A549 (cell line): ENCODE measurements around the gene BAHCC1. TPM values are rescaled to one million over a fixed set of nuclear protein-coding genes. Genes with fewer than 3 reads are reported as not detected.

Experiments
- ATAC-seq, 2 experiments: fragments of 200-7000 bp in 1 of 2; fragments of >200 bp in 1 of 2; cut with Nextera tagmentation in 1 of 2; cut with Tn5 transposase in 1 of 2; 3 replicates each; pipeline versions ENCODE4 v1.8.0 to v1.9.1; 2018 to 2020; ENCODE audit warnings: mild to moderate bottlenecking in 1 of 2, moderate library complexity in 1 of 2
- CTCF ChIA-PET: fragments of 300-600 bp; sonication (Branson Sonifier 250); formaldehyde crosslinking; extraction: SDS; loops from one replicate; lab custom pipeline; 2021; ENCODE audit warnings: antibody characterized with exemption, inconsistent platforms; lab: Yijun Ruan, JAX
- POLR2A ChIA-PET: fragments of 350-600 bp; formaldehyde crosslinking; extraction: SDS; loops from one replicate; lab custom pipeline; 2021; ENCODE audit warnings: antibody characterized with exemption, inconsistent platforms; lab: Yijun Ruan, JAX
- DNase-seq, 2 experiments: peaks; one replicate each; pipeline versions ENCODE4 v3.0.0 to v3.0.0-alpha.2; 2011 to 2016; ENCODE audit warnings: low read depth in 1 of 2, low spot score in 1 of 2
- FAIRE-seq: peaks from 2 replicates; lab custom pipeline; 2011; peaks lifted over from hg19 to GRCh38; lab: Jason Lieb, UNC
- H3K27ac ChIP-seq, 2 experiments: fragments of >200 bp; sonication (Bioruptor Twin); formaldehyde crosslinking; 3 replicates each; pipeline ENCODE4 v1.5.1; 2016 to 2017
- H3K4me1 ChIP-seq: fragments of >200 bp; sonication (Bioruptor Twin); formaldehyde crosslinking; 3 replicates; pipeline ENCODE4 v1.6.1; 2016
- H3K4me2 ChIP-seq: fragments of >200 bp; sonication (Bioruptor Twin); formaldehyde crosslinking; 3 replicates; pipeline ENCODE4 v1.6.1; 2016
- H3K4me3 ChIP-seq: fragments of >200 bp; sonication (Bioruptor Twin); formaldehyde crosslinking; 3 replicates; pipeline ENCODE4 v1.5.1; 2016
- H3K9me3 ChIP-seq: fragments of >200 bp; sonication (Bioruptor Twin); formaldehyde crosslinking; 3 replicates; pipeline ENCODE4 v1.6.1; 2016
- CEBPB ChIP-seq, 2 experiments: fragments of >200 bp in 1 of 2; sonication (Bioruptor Twin) in 1 of 2; formaldehyde crosslinking in 1 of 2; IDR thresholded peaks; 2 replicates each; pipeline ENCODE4 v1.6.1; 2012 to 2016
- CHD2 ChIP-seq: fragments of 150-350 bp; IDR thresholded peaks from 2 replicates; pipeline ENCODE4 v1.6.1; 2014; ENCODE audit warnings: low read length; ENCODE audit not compliant: partially characterized antibody
- CHD4 ChIP-seq: fragments of 200-600 bp; sonication (generic); IDR thresholded peaks from 2 replicates; pipeline ENCODE4 v1.6.1; 2016; ENCODE audit warnings: antibody characterized with exemption, mild to moderate bottlenecking, borderline replicate concordance
- EP300 ChIP-seq, 2 experiments: fragments of >200 bp; sonication (Bioruptor Twin); formaldehyde crosslinking; IDR thresholded peaks; 2 replicates in 1 of 2; 3 replicates in 1 of 2; pipeline ENCODE4 v1.6.1; 2016 to 2017
- FOXS1 ChIP-seq: fragments of 250-450 bp; sonication (Bioruptor Pico); IDR thresholded peaks from 2 replicates; pipeline ENCODE4 v1.5.0; 2020; ENCODE audit warnings: mild to moderate bottlenecking, moderate library complexity
- HEYL ChIP-seq: fragments of 250-450 bp; sonication (Bioruptor Pico); IDR thresholded peaks from 2 replicates; pipeline ENCODE4 v1.8.0; 2021; ENCODE audit warnings: mild to moderate bottlenecking, moderate library complexity
- MAFK ChIP-seq: fragments of 450-650 bp; IDR thresholded peaks from 2 replicates; pipeline ENCODE4 v1.6.1; 2014; ENCODE audit not compliant: partially characterized antibody
- WGBS: methylation state at CpG from one replicate; pipeline ENCODE4 v1.1.6; 2017; ENCODE audit errors: missing lambda C conversion rate; 5-methylcytosine and 5-hydroxymethylcytosine counted together
- polyA plus RNA-seq, 4 experiments: library from polyadenylated mRNA; depleted of rRNA in 3 of 4; stranded (reverse); fragments of >200 nt; fragmentation: RNase III in 1 of 4; extraction: RNeasy Plus Mini Kit Qiagen cat#74134 plus additional on column Dnase treatment in 1 of 4; gene quantifications; 2 replicates in 3 of 4; 3 replicates in 1 of 4; pipeline ENCODE4 v1.2.3, GENCODE V29; 2011 to 2017
- TF ChIP-seq, protein P1 (sequence below): IDR thresholded peaks from 2 replicates; pipeline ENCODE4 v1.6.1; 2012; ENCODE audit warnings: low read depth, borderline replicate concordance
- TF ChIP-seq, protein P2 (sequence below): fragments of 450-650 bp; IDR thresholded peaks from 2 replicates; pipeline ENCODE4 v1.6.1; 2014; ENCODE audit warnings: antibody characterized with exemption
- TF ChIP-seq, protein P3 (sequence below): fragments of 200-600 bp; sonication (generic); IDR thresholded peaks from 2 replicates; pipeline ENCODE4 v1.6.1; 2016; ENCODE audit warnings: antibody characterized with exemption, mild to moderate bottlenecking, moderate library complexity

Gene BAHCC1
- polyA plus RNA-seq, 2 of the 4 experiments (the other 2 are of a cell fraction): 2.6 to 5.8 TPM

DNA sequence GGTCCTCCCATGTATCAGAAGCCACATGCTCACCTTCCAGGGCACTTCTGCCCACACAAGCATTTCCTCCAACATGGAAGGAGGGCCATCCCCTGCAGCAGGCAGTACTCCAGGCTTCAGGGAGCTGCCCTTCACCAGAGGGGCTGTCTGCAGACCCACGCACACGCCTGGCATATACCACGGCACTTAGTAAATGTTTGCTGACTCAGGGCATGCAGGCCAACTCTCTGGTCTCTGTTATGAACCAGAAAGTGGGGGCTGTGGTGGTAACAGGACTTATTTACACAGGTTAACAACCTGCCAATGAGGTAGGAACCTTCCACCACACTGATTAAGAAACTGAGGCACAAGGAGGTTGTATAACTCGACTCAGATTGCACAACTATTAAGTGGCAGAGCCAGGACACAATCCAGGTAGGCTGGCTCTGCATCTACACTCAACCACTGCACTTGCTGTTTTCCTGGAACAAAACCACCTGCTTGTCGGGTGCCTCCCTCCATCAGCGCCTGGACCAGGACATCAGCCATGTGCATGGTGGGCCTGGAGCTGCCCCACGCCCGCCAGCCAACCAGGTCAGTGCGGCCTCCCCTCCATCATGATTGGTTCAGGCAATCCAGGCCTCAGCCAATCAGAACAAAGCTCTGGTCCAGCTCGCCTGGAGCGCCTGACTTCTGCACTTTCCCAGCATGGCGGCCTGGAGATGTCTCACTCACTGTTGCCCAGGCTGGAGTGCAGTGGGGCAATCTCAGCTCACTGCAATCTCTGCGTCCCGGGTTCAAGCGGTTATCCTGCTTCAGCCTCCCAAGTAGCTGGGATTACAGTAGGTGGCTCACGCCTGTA lies 98.2 kb downstream of the BAHCC1 start:
- CTCF ChIA-PET: interaction anchor here (0.8 to 3.0 kb wide), 6 partner anchors 9 to 241 kb away, joined by 3 to 26 read pairs (median 4); partner anchors contain the start of gene SLC38A10
- FAIRE-seq (no peak), ATAC-seq (no peak)
- Histone ChIP-seq H3K4me3 (no peak overlapping the region), H3K4me1 (peaks cover 37% of the 10 kb centered on the region), H3K27ac (no peak overlapping the region)
- TF ChIP-seq HEYL (no peak), EP300 (IDR thresholded peaks at IDR 0.05) (no peak), CHD4 (no peak), CEBPB (IDR thresholded peaks at IDR 0.05) (peak in 1 of 2 experiments; percentile 19; a peak in 1 of 4 replicates), MAFK (peak; percentile 83), FOXS1 (CRISPR knock-in tag) (no peak)
- TF ChIP-seq, all 56 proteins: peak for 2
- POLR2A ChIA-PET: no interaction called here
- no peak for DNase-seq
- no peaks in the 10 kb centered on the region for H3K9me3 ChIP-seq
- no peak overlapping the region for H3K4me2 ChIP-seq
- WGBS: 86% methylated on average over 16 of the region's 16 CpGs

DNA sequence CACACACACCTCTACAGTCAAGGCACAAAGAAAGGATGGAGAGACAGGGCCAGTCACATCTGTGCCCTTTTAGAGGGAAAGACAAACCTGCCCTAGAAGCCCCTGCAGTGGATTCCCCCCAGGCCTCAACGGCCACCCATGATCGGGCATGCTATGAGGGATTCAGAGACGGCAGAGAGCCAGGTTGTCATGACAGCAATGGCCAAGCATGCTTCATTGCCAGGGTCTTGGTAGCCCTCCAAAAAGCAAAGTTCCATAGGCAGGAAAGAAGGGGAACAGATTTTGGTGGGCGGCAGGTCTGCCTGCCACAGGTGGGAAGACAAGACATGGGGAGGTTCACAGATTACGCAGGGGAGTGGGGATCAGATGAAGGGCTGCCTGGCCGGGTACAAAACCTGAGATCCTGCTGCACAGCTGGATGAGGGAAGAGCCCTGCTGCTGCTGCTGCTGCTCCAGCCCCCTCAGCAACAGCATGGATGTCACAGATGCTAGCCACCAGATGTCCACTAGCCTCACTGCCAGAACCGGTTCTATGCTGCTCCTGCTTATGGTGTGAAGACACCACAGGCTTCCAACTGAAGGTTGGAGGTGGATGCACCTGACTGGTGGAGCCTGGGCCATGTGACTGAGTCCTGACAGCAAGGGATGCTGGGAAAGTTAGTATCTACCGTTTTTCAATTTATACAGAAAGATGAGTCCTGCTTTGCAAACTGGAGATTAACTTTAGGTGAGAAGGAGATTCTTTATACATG lies 99.5 kb downstream of the BAHCC1 start:
- no peak overlapping the region for H3K27ac ChIP-seq
- CTCF ChIA-PET: interaction anchor here (0.9 to 3.0 kb wide), 5 partner anchors 11 to 242 kb away, joined by 3 to 26 read pairs (median 5); partner anchors contain the start of gene SLC38A10
- peak in 1 of 2 experiments; percentile 61 for DNase-seq
- ATAC-seq: peak in 1 of 2 experiments; percentile 43; a peak in 3 of 6 replicates
- H3K4me2 ChIP-seq: 0 out of 3 replicates have a peak overlapping the region, but pooled peaks have one; percentile 23
- peak; percentile 73 for FAIRE-seq
- 51% methylated on average over 8 of the region's 8 CpGs for WGBS
- no peaks in the 10 kb centered on the region for H3K9me3 ChIP-seq
- TF ChIP-seq, protein P1, sequence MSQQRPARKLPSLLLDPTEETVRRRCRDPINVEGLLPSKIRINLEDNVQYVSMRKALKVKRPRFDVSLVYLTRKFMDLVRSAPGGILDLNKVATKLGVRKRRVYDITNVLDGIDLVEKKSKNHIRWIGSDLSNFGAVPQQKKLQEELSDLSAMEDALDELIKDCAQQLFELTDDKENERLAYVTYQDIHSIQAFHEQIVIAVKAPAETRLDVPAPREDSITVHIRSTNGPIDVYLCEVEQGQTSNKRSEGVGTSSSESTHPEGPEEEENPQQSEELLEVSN: no peak
- TF ChIP-seq, protein P2, sequence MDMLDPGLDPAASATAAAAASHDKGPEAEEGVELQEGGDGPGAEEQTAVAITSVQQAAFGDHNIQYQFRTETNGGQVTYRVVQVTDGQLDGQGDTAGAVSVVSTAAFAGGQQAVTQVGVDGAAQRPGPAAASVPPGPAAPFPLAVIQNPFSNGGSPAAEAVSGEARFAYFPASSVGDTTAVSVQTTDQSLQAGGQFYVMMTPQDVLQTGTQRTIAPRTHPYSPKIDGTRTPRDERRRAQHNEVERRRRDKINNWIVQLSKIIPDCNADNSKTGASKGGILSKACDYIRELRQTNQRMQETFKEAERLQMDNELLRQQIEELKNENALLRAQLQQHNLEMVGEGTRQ: peak; percentile 84
- TF ChIP-seq, all 56 proteins: peak for 1
- Histone ChIP-seq H3K4me1 (peaks cover 28% of the 10 kb centered on the region), H3K4me3 (no peak overlapping the region)
- POLR2A ChIA-PET: no interaction called here

DNA sequence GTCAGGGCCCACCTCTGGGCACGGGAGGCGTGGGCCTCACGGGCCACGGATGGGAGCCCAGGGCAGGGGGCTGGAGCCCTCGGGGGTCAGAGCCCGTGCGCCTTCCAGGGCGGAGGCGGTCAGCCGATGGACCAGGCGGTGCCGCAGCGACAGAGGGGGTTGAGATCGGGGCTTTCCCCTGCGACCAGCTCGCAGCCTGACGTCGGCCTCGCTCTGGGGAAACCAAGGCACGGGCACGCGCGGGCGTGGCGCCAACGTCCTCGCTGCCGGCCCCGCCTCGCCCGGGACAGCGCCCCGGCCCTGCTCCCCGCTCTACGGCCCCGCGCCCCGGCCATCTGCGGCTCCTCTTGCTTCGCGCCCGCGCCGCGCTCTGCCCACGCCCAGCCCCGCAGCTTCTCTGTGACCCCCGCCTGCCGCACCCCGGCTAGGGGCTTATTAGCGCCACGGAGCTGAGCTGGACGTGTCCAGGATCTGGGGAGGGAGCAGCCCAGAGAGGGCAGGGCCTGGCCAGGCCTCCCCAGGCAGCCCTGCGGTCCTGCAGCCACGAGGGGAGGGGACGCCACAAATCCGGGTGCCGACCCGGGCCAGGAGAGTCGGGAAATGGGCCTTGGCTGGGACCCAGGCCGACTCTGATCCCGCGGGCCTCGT lies 103.8 kb downstream of the BAHCC1 start:
- H3K4me2 ChIP-seq: no peak overlapping the region; the same call in 1 of the 3 replicates
- ATAC-seq (no peak), DNase-seq (no peak), FAIRE-seq (no peak)
- POLR2A ChIA-PET: interaction anchor here (0.5 kb wide), 1 partner anchor 8 kb away, joined by 8 read pairs; no protein-coding TSS in a partner anchor
- peak overlapping the region in 1 of 2 experiments; percentile 71; a peak in 3 of 6 replicates for H3K27ac ChIP-seq
- H3K4me3 ChIP-seq: no peak overlapping the region
- 95% methylated on average over 63 of the region's 64 CpGs for WGBS
- H3K9me3 ChIP-seq: no peaks in the 10 kb centered on the region
- TF ChIP-seq, protein P3, sequence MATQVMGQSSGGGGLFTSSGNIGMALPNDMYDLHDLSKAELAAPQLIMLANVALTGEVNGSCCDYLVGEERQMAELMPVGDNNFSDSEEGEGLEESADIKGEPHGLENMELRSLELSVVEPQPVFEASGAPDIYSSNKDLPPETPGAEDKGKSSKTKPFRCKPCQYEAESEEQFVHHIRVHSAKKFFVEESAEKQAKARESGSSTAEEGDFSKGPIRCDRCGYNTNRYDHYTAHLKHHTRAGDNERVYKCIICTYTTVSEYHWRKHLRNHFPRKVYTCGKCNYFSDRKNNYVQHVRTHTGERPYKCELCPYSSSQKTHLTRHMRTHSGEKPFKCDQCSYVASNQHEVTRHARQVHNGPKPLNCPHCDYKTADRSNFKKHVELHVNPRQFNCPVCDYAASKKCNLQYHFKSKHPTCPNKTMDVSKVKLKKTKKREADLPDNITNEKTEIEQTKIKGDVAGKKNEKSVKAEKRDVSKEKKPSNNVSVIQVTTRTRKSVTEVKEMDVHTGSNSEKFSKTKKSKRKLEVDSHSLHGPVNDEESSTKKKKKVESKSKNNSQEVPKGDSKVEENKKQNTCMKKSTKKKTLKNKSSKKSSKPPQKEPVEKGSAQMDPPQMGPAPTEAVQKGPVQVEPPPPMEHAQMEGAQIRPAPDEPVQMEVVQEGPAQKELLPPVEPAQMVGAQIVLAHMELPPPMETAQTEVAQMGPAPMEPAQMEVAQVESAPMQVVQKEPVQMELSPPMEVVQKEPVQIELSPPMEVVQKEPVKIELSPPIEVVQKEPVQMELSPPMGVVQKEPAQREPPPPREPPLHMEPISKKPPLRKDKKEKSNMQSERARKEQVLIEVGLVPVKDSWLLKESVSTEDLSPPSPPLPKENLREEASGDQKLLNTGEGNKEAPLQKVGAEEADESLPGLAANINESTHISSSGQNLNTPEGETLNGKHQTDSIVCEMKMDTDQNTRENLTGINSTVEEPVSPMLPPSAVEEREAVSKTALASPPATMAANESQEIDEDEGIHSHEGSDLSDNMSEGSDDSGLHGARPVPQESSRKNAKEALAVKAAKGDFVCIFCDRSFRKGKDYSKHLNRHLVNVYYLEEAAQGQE: no peak
- no peak for TF ChIP-seq CHD2
- CTCF ChIA-PET: interaction anchor here (0.6 to 7.4 kb wide), 9 partner anchors 9 to 356 kb away, joined by 3 to 43 read pairs (median 4); no protein-coding TSS in a partner anchor
- peaks cover 15% of the 10 kb centered on the region for H3K4me1 ChIP-seq
